ENCODE data around the gene DENND1C. TPM values are rescaled to one million over a fixed set of nuclear protein-coding genes. Genes with fewer than 3 reads are reported as not detected.

Gene DENND1C
- total and polyA plus RNA-seq, 5 donors from 2014 or later, result 36.9 to 125 (median 42.3) TPM

- no peaks in the 10 kb centered on the region for H3K27me3 Mint-ChIP-seq
- no peaks in the 10 kb centered on the region for H3K9me3 Mint-ChIP-seq
- ATAC-seq (ENCODE audit: low read depth in 2 of 2) (no peak), DNase-seq (no peak)
- H3K27ac Mint-ChIP-seq, result no peak overlapping the region
- Histone ChIP-seq H3K9me3 (ENCODE audit: control insufficient read depth in 2 of 2, low read length in 2 of 2) (no peaks in the 10 kb centered on the region), H3K27me3 (ENCODE audit: control insufficient read depth, insufficient read depth, low read length) (no peaks in the 10 kb centered on the region), H3K36me3 (ENCODE audit: control insufficient read depth, insufficient read depth, low read length) (no peaks in the 10 kb centered on the region), H3K27ac (ENCODE audit: insufficient read depth, low read length, poor library complexity, severe bottlenecking) (no peak overlapping the region), H3K4me1 (ENCODE audit: control insufficient read depth, insufficient read depth, low read length, poor library complexity, severe bottlenecking) (peaks cover 5% of the 10 kb centered on the region), H3K4me3 (ENCODE audit: low read depth, low read length) (no peak overlapping the region)
- peaks cover 0 to 9% (median 2%) of the 10 kb centered on the region in 4 donors for H3K4me1 Mint-ChIP-seq
- no peaks in the 10 kb centered on the region for H3K36me3 Mint-ChIP-seq
- no peak overlapping the region for H3K4me3 Mint-ChIP-seq
Observed at GRCh38 chr19:6524311-6524710, 42.7 kb upstream of the DENND1C start.

DNA sequence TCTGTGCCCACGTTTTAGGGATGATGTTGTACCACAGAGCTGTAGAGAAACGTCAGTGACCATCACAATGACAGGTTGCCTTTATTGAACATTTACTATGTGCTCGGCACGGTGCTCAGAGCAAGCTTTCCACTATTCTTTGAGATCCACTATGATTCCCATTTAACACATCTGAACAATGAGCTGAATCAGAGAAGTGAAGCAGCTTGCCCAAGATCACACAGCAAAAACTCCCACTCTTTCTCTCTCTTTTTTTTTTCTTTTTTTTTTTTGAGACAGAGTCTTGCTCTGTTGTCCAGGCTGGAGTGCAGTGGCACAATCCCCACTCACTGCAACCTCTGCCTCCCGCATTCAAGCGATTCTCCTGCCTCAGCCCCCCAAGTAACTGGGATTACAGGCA is 41.1 kb upstream of the DENND1C start:
- DNase-seq (no peak), ATAC-seq (ENCODE audit: low read depth in 2 of 2) (no peak)
- H3K27ac ChIP-seq (ENCODE audit: insufficient read depth, low read length, poor library complexity, severe bottlenecking), result no peak overlapping the region
- H3K27me3 Mint-ChIP-seq, result no peaks in the 10 kb centered on the region
- H3K4me1 ChIP-seq (ENCODE audit: control insufficient read depth, insufficient read depth, low read length, poor library complexity, severe bottlenecking), result peaks cover 14% of the 10 kb centered on the region
- H3K36me3 Mint-ChIP-seq, result no peaks in the 10 kb centered on the region
- peaks cover 5 to 21% (median 12%) of the 10 kb centered on the region in 4 donors for H3K4me1 Mint-ChIP-seq
- no peaks in the 10 kb centered on the region for H3K27me3 ChIP-seq (ENCODE audit: control insufficient read depth, insufficient read depth, low read length)
- H3K36me3 ChIP-seq (ENCODE audit: control insufficient read depth, insufficient read depth, low read length), result no peaks in the 10 kb centered on the region
- no peak overlapping the region for H3K27ac Mint-ChIP-seq
- H3K9me3 Mint-ChIP-seq, result no peaks in the 10 kb centered on the region
- no peaks in the 10 kb centered on the region for H3K9me3 ChIP-seq (ENCODE audit: control insufficient read depth in 2 of 2, low read length in 2 of 2)
- H3K4me3 Mint-ChIP-seq, result no peak overlapping the region
- no peak overlapping the region for H3K4me3 ChIP-seq (ENCODE audit: low read depth, low read length)

GRCh38 chr19:6521718-6522646 is 40.4 kb upstream of the DENND1C start:
- Histone ChIP-seq H3K4me3 (ENCODE audit: low read depth, low read length) (no peak overlapping the region), H3K27ac (ENCODE audit: insufficient read depth, low read length, poor library complexity, severe bottlenecking) (no peak overlapping the region), H3K4me1 (ENCODE audit: control insufficient read depth, insufficient read depth, low read length, poor library complexity, severe bottlenecking) (peaks cover 21% of the 10 kb centered on the region), H3K27me3 (ENCODE audit: control insufficient read depth, insufficient read depth, low read length) (no peaks in the 10 kb centered on the region), H3K9me3 (ENCODE audit: control insufficient read depth in 2 of 2, low read length in 2 of 2) (no peaks in the 10 kb centered on the region), H3K36me3 (ENCODE audit: control insufficient read depth, insufficient read depth, low read length) (no peaks in the 10 kb centered on the region)
- Mint-ChIP-seq H3K4me3 (peak overlapping the region in 1 of 4 donors; percentile 58), H3K27ac (peak overlapping the region in 1 of 3 donors; percentile 9), H3K9me3 (no peaks in the 10 kb centered on the region), H3K36me3 (no peaks in the 10 kb centered on the region), H3K4me1 (peaks cover 5 to 27% (median 17%) of the 10 kb centered on the region in 4 donors), H3K27me3 (no peaks in the 10 kb centered on the region)
- ATAC-seq (ENCODE audit: low read depth in 2 of 2) (peak; percentile 43 to 48), DNase-seq (peak in 1 of 3 donors; percentile 37)

DNA sequence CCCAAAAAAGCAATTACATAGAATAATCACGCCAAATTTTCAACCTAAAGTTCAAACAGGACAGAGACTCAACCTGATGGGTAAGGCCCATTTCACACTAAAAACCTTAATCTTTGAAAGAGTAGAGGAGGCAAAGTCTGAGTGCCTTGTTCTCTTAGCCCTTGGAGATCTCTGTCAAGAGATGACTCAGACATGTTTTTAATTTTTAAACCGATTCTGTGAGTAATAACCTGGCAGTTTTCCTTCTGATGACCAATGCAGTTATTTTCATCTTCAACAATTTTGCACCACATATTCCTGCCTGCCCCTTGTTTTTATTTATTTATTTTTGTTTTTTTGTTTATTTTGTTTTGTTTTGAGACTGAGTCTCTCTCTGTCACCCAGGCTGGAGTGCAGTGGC is 37.7 kb upstream of the DENND1C start:
- Mint-ChIP-seq H3K4me1 (peaks cover 5 to 39% (median 22%) of the 10 kb centered on the region in 4 donors), H3K4me3 (no peak overlapping the region), H3K36me3 (no peaks in the 10 kb centered on the region), H3K9me3 (no peaks in the 10 kb centered on the region), H3K27ac (no peak overlapping the region), H3K27me3 (no peaks in the 10 kb centered on the region)
- H3K9me3 ChIP-seq (ENCODE audit: control insufficient read depth in 2 of 2, low read length in 2 of 2), result no peaks in the 10 kb centered on the region
- H3K27ac ChIP-seq (ENCODE audit: insufficient read depth, low read length, poor library complexity, severe bottlenecking), result no peak overlapping the region
- ATAC-seq (ENCODE audit: low read depth in 2 of 2) (no peak), DNase-seq (no peak)
- H3K27me3 ChIP-seq (ENCODE audit: control insufficient read depth, insufficient read depth, low read length), result no peaks in the 10 kb centered on the region
- peaks cover 33% of the 10 kb centered on the region for H3K4me1 ChIP-seq (ENCODE audit: control insufficient read depth, insufficient read depth, low read length, poor library complexity, severe bottlenecking)
- no peak overlapping the region for H3K4me3 ChIP-seq (ENCODE audit: low read depth, low read length)
- H3K36me3 ChIP-seq (ENCODE audit: control insufficient read depth, insufficient read depth, low read length), result no peaks in the 10 kb centered on the region

DNA sequence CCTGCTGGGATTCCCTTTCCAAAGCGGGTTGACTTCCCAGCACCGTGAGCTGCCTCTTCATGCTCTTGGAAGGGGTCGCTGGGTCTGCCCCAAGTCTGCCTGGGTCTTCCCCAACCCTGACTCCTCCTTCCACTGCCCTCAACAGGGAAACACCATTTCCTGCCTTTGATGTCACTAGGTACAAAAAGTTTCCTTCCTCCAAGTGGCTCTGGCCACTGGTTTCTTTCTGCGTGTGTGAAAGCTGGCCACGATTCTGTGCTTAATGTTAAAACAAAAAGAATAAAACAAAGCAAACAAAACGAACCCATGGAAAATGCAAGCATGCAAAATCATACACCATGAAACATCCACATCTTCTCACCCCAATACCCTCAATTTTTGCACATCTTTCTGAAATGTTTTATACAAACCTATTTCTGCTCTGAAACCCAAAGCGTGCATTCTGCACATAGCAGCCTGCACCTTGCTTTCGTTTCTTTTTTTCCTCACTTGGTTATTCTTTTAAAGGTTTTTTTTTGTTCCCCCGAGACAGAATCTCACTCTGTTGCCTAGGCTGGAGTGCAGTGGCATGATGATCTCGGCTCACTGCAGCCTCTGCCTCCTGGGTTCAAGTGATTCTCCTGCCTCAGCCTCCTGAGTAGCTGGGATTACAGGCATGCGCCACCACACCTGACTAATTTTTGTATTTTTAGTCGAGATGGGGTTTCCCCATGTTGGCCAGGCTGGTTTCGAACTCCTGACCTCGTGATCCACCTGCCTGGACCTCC is 36.7 kb upstream of the DENND1C start:
- Mint-ChIP-seq H3K36me3 (no peaks in the 10 kb centered on the region), H3K27me3 (no peaks in the 10 kb centered on the region), H3K4me1 (peaks cover 5 to 42% (median 22%) of the 10 kb centered on the region in 4 donors), H3K4me3 (peak overlapping the region; percentile 61 to 79 (median 74)), H3K9me3 (no peaks in the 10 kb centered on the region), H3K27ac (peak overlapping the region in 2 of 3 donors; percentile 56 to 69)
- Histone ChIP-seq H3K9me3 (ENCODE audit: control insufficient read depth in 2 of 2, low read length in 2 of 2) (no peaks in the 10 kb centered on the region), H3K4me3 (ENCODE audit: low read depth, low read length) (peak overlapping the region; percentile 21), H3K27ac (ENCODE audit: insufficient read depth, low read length, poor library complexity, severe bottlenecking) (no peak overlapping the region), H3K4me1 (ENCODE audit: control insufficient read depth, insufficient read depth, low read length, poor library complexity, severe bottlenecking) (peaks cover 33% of the 10 kb centered on the region), H3K36me3 (ENCODE audit: control insufficient read depth, insufficient read depth, low read length) (no peaks in the 10 kb centered on the region), H3K27me3 (ENCODE audit: control insufficient read depth, insufficient read depth, low read length) (no peaks in the 10 kb centered on the region)
- DNase-seq (peak in 1 of 3 donors; percentile 46), ATAC-seq (ENCODE audit: low read depth in 2 of 2) (no peak)

- peak overlapping the region; percentile 90 to 99 (median 96) for H3K4me3 Mint-ChIP-seq
- DNase-seq (peak; percentile 79 to 86 (median 84)), ATAC-seq (ENCODE audit: low read depth in 2 of 2) (peak; percentile 83 to 87)
- H3K4me3 ChIP-seq (ENCODE audit: low read depth, low read length), result peak overlapping the region; percentile 59
- H3K27ac ChIP-seq (ENCODE audit: insufficient read depth, low read length, poor library complexity, severe bottlenecking), result no peak overlapping the region
- H3K27ac Mint-ChIP-seq, result peak overlapping the region in 2 of 3 donors; percentile 58 to 92
- H3K27me3 ChIP-seq (ENCODE audit: control insufficient read depth, insufficient read depth, low read length), result no peaks in the 10 kb centered on the region
- no peaks in the 10 kb centered on the region for H3K36me3 Mint-ChIP-seq
- no peaks in the 10 kb centered on the region for H3K36me3 ChIP-seq (ENCODE audit: control insufficient read depth, insufficient read depth, low read length)
- H3K9me3 Mint-ChIP-seq, result no peaks in the 10 kb centered on the region
- H3K4me1 ChIP-seq (ENCODE audit: control insufficient read depth, insufficient read depth, low read length, poor library complexity, severe bottlenecking), result peaks cover 28% of the 10 kb centered on the region
- no peaks in the 10 kb centered on the region for H3K9me3 ChIP-seq (ENCODE audit: control insufficient read depth in 2 of 2, low read length in 2 of 2)
- H3K27me3 Mint-ChIP-seq, result no peaks in the 10 kb centered on the region
- H3K4me1 Mint-ChIP-seq, result peaks cover 5 to 37% (median 21%) of the 10 kb centered on the region in 4 donors
Observed at GRCh38 chr19:6516659-6517291, 35.2 kb upstream of the DENND1C start.

GRCh38 chr19:6516018-6516658 is 34.6 kb upstream of the DENND1C start:
- H3K9me3 ChIP-seq (ENCODE audit: control insufficient read depth in 2 of 2, low read length in 2 of 2), result no peaks in the 10 kb centered on the region
- H3K4me3 ChIP-seq (ENCODE audit: low read depth, low read length), result peak overlapping the region; percentile 59
- Mint-ChIP-seq H3K4me1 (peaks cover 5 to 36% (median 21%) of the 10 kb centered on the region in 4 donors), H3K36me3 (no peaks in the 10 kb centered on the region), H3K27ac (peak overlapping the region; percentile 58 to 87 (median 73)), H3K4me3 (peak overlapping the region; percentile 90 to 99 (median 94)), H3K27me3 (no peaks in the 10 kb centered on the region), H3K9me3 (no peaks in the 10 kb centered on the region)
- no peaks in the 10 kb centered on the region for H3K27me3 ChIP-seq (ENCODE audit: control insufficient read depth, insufficient read depth, low read length)
- peaks cover 28% of the 10 kb centered on the region for H3K4me1 ChIP-seq (ENCODE audit: control insufficient read depth, insufficient read depth, low read length, poor library complexity, severe bottlenecking)
- peak; percentile 53 to 89 (median 61) for DNase-seq
- ATAC-seq (ENCODE audit: low read depth in 2 of 2), result peak; percentile 37 to 54
- no peak overlapping the region for H3K27ac ChIP-seq (ENCODE audit: insufficient read depth, low read length, poor library complexity, severe bottlenecking)
- no peaks in the 10 kb centered on the region for H3K36me3 ChIP-seq (ENCODE audit: control insufficient read depth, insufficient read depth, low read length)

Measured in CD4-positive, CD25-positive, alpha-beta regulatory T cell (primary cell).